Adrenal gland (tissue), 12 donors: ENCODE results near the gene GYG1. TPM values are rescaled to one million over a fixed set of nuclear protein-coding genes. Genes with fewer than 3 reads are reported as not detected.
A peak's percentile ranks its signal among the peaks of the same experiment; 100 is the strongest.
"Not testable (repeated sequence)": the region's sequence is repeated elsewhere in the genome, so short reads cannot be mapped to it uniquely, and the experiment has no call there.

Source experiments
- DNase-seq, 7 donors: peaks; one replicate each; pipeline ENCODE4 v3.0.0-alpha.2; 2019 to 2020
- H3K27ac ChIP-seq, 5 donors: fragments of 200-600 bp; sonication (generic) in 4 of 5; 1 replicate in 3 of 5; 2 replicates in 2 of 5; pipeline versions ENCODE4 v1.5.1 to v1.8.0; 2016 to 2020; ENCODE audit warnings: mild to moderate bottlenecking in 1 of 5
- H3K27me3 ChIP-seq: fragments of 200-600 bp; 2 replicates; pipeline ENCODE4 v1.8.0; 2021
- H3K36me3 ChIP-seq, 2 donors: fragments of 200-600 bp; replicated peaks in 1 of 2; 1 replicate in 1 of 2; 2 replicates in 1 of 2; pipeline versions ENCODE4 v1.5.1 to v1.8.0; 2018 to 2022
- H3K4me1 ChIP-seq, 2 donors: fragments of 200-600 bp; replicated peaks in 1 of 2; 1 replicate in 1 of 2; 2 replicates in 1 of 2; pipeline versions ENCODE4 v1.5.1 to v1.8.0; 2018 to 2021
- H3K4me3 ChIP-seq, 4 donors: fragments of 200-600 bp; sonication (generic) in 3 of 4; one replicate each; pipeline ENCODE4 v1.5.1; 2016 to 2018
- H3K9me3 ChIP-seq, 3 donors: fragments of 200-600 bp; sonication (generic) in 1 of 3; replicated peaks in 1 of 3; 1 replicate in 2 of 3; 2 replicates in 1 of 3; pipeline versions ENCODE4 v1.5.1 to v1.8.0; 2016 to 2021
- POLR2A ChIP-seq, 2 donors: fragments of 450-650 bp; IDR thresholded peaks; one replicate each; pipeline ENCODE4 v1.6.1; 2017; ENCODE audit warnings: antibody characterized with exemption in 2 of 2, mild to moderate bottlenecking in 2 of 2, moderate library complexity in 1 of 2
- WGBS, 4 donors: extraction: QIAGEN DNeasy Blood & Tissue Kit in 2 of 4; methylation state at CpG; one replicate each; pipeline versions ENCODE4 v1.1.5 to v1.1.7; 2013 to 2017; 5-methylcytosine and 5-hydroxymethylcytosine counted together
- intact Hi-C, 2 donors: fragments of 100-400 bp; cut with DNase I; formaldehyde crosslinking; loops; one replicate each; pipeline versions ENCODE4 v1.14.1 to v1.15.0; 2022 to 2023
- polyA plus RNA-seq, 3 donors: library from polyadenylated mRNA; stranded (reverse); fragments of 200-250 nt in 2 of 3; fragments of 350-450 nt in 1 of 3; fragmentation: Illumina TruSeq in 1 of 3; extraction: RNeasy Lipid Tissue Mini Kit (QIAGEN cat#74804) in 1 of 3; gene quantifications; one replicate each; pipeline ENCODE4 v1.2.3, GENCODE V29; 2013 to 2014
- total RNA-seq, 9 donors: library from RNA; depleted of rRNA in 4 of 9; stranded (reverse); fragments of >200 nt in 4 of 9; fragments of 120-200 nt in 1 of 9; fragmentation: NEBNext Ultra II Directional in 1 of 9; extraction: Animal tissue kit (Norgen Biotek cat#: 25700) in 1 of 9; gene quantifications; one replicate each; pipeline versions ENCODE4 v1.1.0 to v1.2.4, GENCODE V29; 2013 to 2023
- TF ChIP-seq, protein P1 (sequence below), 6 experiments: fragments of 450-650 bp in 4 of 6; fragments of 200-600 bp in 2 of 6; sonication (generic) in 1 of 6; IDR thresholded peaks; 1 replicate in 5 of 6; 2 replicates in 1 of 6; pipeline versions ENCODE4 v1.5.1 to v1.8.0; 2016 to 2021; ENCODE audit warnings: antibody characterized with exemption in 6 of 6, mild to moderate bottlenecking in 2 of 6, moderate library complexity in 1 of 6
- donor health status: healthy with polysubstance abuse.
- donor health status: Bipolar disorder and iron deficiency.
- donor health status: DM: yes; HTN: yes; CAD: no.
- donor health status: DM: no; HTN: no; CAD: no.
- donor health status: DM: no; HTN: no; CAD: no.
- donor health status: DM: yes; HTN: yes; CAD: no.

GYG1 gene
- total and polyA plus RNA-seq, 12 donors: 17.2 to 53.6 (median 35.4) TPM

GRCh38 chr3:148981273-148981672, 10.1 kb upstream of the GYG1 start:
- Histone ChIP-seq H3K4me3 (no peak overlapping the region), H3K27me3 (no peaks in the 10 kb centered on the region), H3K9me3 (no peaks in the 10 kb centered on the region), H3K4me1 (no peaks in the 10 kb centered on the region), H3K36me3 (no peaks in the 10 kb centered on the region), H3K27ac (no peak overlapping the region)
- DNase-seq: no peak
- WGBS, 4 donors: 83 to 100% (median 91%) methylated on average over 1 of the region's 1 CpG
- intact Hi-C loops: no loop called here
- TF ChIP-seq, protein P1, sequence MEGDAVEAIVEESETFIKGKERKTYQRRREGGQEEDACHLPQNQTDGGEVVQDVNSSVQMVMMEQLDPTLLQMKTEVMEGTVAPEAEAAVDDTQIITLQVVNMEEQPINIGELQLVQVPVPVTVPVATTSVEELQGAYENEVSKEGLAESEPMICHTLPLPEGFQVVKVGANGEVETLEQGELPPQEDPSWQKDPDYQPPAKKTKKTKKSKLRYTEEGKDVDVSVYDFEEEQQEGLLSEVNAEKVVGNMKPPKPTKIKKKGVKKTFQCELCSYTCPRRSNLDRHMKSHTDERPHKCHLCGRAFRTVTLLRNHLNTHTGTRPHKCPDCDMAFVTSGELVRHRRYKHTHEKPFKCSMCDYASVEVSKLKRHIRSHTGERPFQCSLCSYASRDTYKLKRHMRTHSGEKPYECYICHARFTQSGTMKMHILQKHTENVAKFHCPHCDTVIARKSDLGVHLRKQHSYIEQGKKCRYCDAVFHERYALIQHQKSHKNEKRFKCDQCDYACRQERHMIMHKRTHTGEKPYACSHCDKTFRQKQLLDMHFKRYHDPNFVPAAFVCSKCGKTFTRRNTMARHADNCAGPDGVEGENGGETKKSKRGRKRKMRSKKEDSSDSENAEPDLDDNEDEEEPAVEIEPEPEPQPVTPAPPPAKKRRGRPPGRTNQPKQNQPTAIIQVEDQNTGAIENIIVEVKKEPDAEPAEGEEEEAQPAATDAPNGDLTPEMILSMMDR (IDR thresholded peaks at IDR 0.05): no peak
- no peak for TF ChIP-seq POLR2A (IDR thresholded peaks at IDR 0.05)

DNA sequence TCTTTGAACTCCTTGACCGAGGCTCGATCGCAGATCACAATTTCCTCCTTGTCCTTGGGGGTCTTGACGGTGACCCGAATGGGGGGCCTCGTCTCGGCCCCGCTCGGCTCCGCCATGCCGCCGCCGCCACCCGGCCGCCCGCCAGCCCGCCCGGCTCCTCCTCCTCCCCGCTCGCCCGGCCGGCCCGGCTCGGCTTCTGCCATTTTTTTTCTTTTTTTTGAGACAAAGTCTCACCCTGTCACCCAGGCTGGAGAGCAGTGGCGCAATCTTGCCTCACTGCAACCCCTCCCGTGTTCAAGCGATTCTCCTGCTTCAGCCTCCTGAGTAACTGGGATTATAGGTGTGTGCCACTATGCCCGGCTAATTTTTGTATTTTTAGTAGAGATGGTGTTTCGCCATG, 3.8 kb upstream of the GYG1 start:
- H3K27me3 ChIP-seq, H3K27ac ChIP-seq, H3K36me3 ChIP-seq, DNase-seq, intact Hi-C loops, H3K9me3 ChIP-seq, H3K4me3 ChIP-seq, H3K4me1 ChIP-seq: not testable (repeated sequence)
- WGBS, 4 donors: 92 to 95% (median 93%) methylated on average over 22 to 29 of the region's 29 CpGs

GRCh38 chr3:148990236-148990635, 1.1 kb upstream of the GYG1 start:
- Histone ChIP-seq H3K4me3 (no peak overlapping the region), H3K27ac (no peak overlapping the region), H3K27me3 (no peaks in the 10 kb centered on the region), H3K4me1 (peaks cover 8 to 13% of the 10 kb centered on the region in 2 donors), H3K9me3 (no peaks in the 10 kb centered on the region), H3K36me3 (peaks cover 0 to 10% of the 10 kb centered on the region in 2 donors)
- intact Hi-C loops: no loop called here
- no peak for DNase-seq
- no peak for TF ChIP-seq POLR2A (IDR thresholded peaks at IDR 0.05)
- TF ChIP-seq, protein P1 (IDR thresholded peaks at IDR 0.05): no peak
- 64 to 84% (median 75%) methylated on average over 4 of the region's 4 CpGs for WGBS, 4 donors

DNA sequence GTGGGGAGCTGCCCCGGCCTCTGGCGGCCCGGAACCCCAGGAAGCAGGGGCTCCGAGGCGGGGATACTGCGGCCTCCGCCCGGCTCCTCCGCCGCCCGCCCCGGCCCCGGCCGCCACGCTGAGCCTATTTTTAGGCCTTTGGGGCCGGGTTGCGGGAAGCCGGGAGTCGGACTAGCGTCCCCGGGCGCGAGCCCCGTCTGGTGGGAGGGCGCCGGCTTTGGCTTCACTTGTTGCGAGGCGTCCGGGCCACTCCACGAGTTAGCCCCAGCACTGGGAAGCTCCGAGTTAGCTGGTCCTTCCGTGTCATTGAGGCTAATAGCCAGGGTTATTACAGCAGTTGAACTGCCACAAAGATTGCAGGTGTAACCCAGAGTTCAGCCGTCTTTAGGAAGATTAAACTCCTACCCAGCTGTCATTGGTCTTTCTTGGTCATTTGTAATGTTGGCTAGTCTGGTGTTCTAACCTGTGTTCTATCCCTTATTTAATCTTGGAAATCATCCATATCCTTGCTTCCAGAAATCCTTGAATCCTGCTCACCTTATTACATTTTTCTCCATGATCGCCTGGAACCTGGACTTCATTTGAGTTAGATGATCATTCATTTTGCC, 791 bp downstream of the GYG1 start:
- WGBS, 4 donors: 2 to 13% (median 5%) methylated on average over 3 to 34 of the region's 34 CpGs
- TF ChIP-seq, protein P1 (IDR thresholded peaks at IDR 0.05): no peak
- peak in 1 of 2 donors; percentile 13 for TF ChIP-seq POLR2A (IDR thresholded peaks at IDR 0.05)
- Histone ChIP-seq H3K9me3 (no peaks in the 10 kb centered on the region), H3K4me3 (peak overlapping the region in 3 of 4 donors; percentile 72 to 86 (median 82)), H3K4me1 (peaks cover 8 to 13% of the 10 kb centered on the region in 2 donors), H3K36me3 (peaks cover 0 to 24% of the 10 kb centered on the region in 2 donors), H3K27ac (peak overlapping the region in 4 of 5 donors; percentile 95 to 97 (median 96)), H3K27me3 (no peaks in the 10 kb centered on the region)
- intact Hi-C loops: no loop called here
- DNase-seq: peak; percentile 51 to 68 (median 62)
